GM12874 (cell line): Measurements from ENCODE around the gene RASL10A.

Experiments
- CTCF ChIP-seq: IDR thresholded peaks from 2 replicates; pipeline ENCODE4 v1.5.1; 2011; ENCODE audit warnings: low read depth, mild to moderate bottlenecking, control low read depth, low read length, moderate library complexity; ENCODE audit not compliant: insufficient read depth

Gene RASL10A, protein sequence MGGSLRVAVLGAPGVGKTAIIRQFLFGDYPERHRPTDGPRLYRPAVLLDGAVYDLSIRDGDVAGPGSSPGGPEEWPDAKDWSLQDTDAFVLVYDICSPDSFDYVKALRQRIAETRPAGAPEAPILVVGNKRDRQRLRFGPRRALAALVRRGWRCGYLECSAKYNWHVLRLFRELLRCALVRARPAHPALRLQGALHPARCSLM

GRCh38 chr22:29315286-29316140, at the start of gene RASL10A:
RASL10A (minus strand) TSS chr22:29315697; CDS start chr22:29315246, 451 bp downstream.
- TF ChIP-seq CTCF: no peak

- 0 out of 2 replicates have a peak, but pooled peaks have one; percentile 11 for TF ChIP-seq CTCF
Observed at GRCh38 chr22:29359469-29359868, 44.0 kb upstream of the RASL10A start.

GRCh38 chr22:29353860-29354259, 38.4 kb upstream of the RASL10A start:
- TF ChIP-seq CTCF: no peak

GRCh38 chr22:29353286-29353685, 37.8 kb upstream of the RASL10A start:
- TF ChIP-seq CTCF: no peak

- TF ChIP-seq CTCF: no peak
Observed at GRCh38 chr22:29352778-29353177, 37.3 kb upstream of the RASL10A start.

DNA sequence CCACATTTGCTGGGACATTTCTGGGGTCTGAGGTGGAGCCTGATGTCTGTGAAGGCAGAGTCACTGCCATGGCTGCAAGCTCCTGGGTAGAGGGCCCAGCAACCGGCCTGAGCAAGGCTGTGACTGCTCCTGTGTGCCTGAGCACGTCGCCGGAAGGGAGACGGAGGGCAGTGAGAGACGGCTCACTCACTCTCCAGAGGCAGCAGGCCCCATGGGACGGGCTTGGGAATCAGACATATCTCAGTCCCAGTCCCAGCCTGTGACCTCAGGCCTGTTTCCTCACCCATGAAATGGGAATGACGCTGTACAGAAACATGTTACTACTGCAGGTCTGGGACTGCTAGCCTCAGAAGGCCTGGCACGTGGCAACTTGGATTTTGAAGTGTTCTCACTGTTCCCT, 36.4 kb upstream of the RASL10A start:
- TF ChIP-seq CTCF: no peak

GRCh38 chr22:29351042-29351441, 35.5 kb upstream of the RASL10A start:
- TF ChIP-seq CTCF: no peak
